Measurements from ENCODE around the gene TKT.
A peak's percentile ranks its signal among the peaks of the same experiment; 100 is the strongest.

TKT gene

DNA sequence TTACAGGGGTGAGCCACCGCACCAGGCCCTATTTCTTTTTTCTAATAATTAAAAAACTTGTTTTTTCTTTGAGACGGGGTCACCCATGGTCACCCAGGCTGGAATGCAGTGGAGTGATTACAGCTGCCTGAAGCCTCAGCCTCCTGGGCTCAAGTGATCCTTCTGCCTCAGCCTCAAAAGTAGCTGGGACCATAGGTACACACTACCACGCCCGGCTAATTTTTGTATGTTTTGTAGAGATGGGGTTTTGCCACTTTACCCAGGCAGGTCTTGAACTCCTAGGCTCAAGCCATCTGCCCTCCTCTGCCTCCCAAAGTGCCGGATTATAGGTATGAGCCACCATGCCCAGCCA is 858 bp upstream of the TKT start:
- no peak overlapping the region for H4K8ac ChIP-seq (ENCODE audit: low read length)
- peak overlapping the region in 1 of 2 experiments; percentile 81 for H2BK12ac ChIP-seq (ENCODE audit: low read length in 2 of 2)
- no peak overlapping the region for H3K18ac ChIP-seq (ENCODE audit: low read depth in 1 of 2, low read length in 2 of 2)
- H3K27ac ChIP-seq (ENCODE audit: low read length, poor library complexity, severe bottlenecking): no peak overlapping the region
- no peak overlapping the region for H2AFZ ChIP-seq (ENCODE audit: low read depth, low read length)
- peak overlapping the region; percentile 89 for H2BK15ac ChIP-seq (ENCODE audit: low read depth, poor library complexity, severe bottlenecking)
- H3K36me3 ChIP-seq (ENCODE audit: control insufficient read depth in 1 of 2, insufficient read depth in 2 of 2, low read depth in 1 of 2, low read length in 2 of 2): peaks cover 5 to 7% of the 10 kb centered on the region in 2 experiments
- H3K23ac ChIP-seq (ENCODE audit: low read length in 2 of 2): no peak overlapping the region
- 98% methylated on average over 4 of the region's 5 CpGs for WGBS
- no peak overlapping the region for H3K9ac ChIP-seq (ENCODE audit: low read length)
- no peak overlapping the region for H3K4me3 ChIP-seq (ENCODE audit: insufficient read depth in 1 of 2, low read depth in 1 of 2, low read length in 2 of 2)
- H3K79me1 ChIP-seq (replicated peaks; ENCODE audit: low read length, poor library complexity, severe bottlenecking): no peaks in the 10 kb centered on the region
- H3K4me2 ChIP-seq (ENCODE audit: low read length, poor library complexity, severe bottlenecking): no peak overlapping the region
- H3K27me3 ChIP-seq (ENCODE audit: control insufficient read depth in 1 of 2, insufficient read depth in 1 of 2, low read length in 2 of 2): no peaks in the 10 kb centered on the region
- no peaks in the 10 kb centered on the region for H3K9me3 ChIP-seq (ENCODE audit: control insufficient read depth, low read length)
- H2BK5ac ChIP-seq (ENCODE audit: low read depth, low read length, poor library complexity, severe bottlenecking): no peak overlapping the region
- H2BK120ac ChIP-seq (ENCODE audit: low read depth, low read length): peak overlapping the region; percentile 78
- peaks cover 17% of the 10 kb centered on the region for H3K4me1 ChIP-seq (ENCODE audit: control insufficient read depth, insufficient read depth, low read depth, low read length)
- no peak overlapping the region for H4K91ac ChIP-seq (ENCODE audit: low read length)
- H3K4ac ChIP-seq (ENCODE audit: low read depth in 1 of 2, low read length in 2 of 2): peak overlapping the region in 1 of 2 experiments; percentile 70
- peak overlapping the region; percentile 79 for H2AK5ac ChIP-seq (ENCODE audit: low read length, severe bottlenecking)
- DNase-seq: no peak
- H3K14ac ChIP-seq (ENCODE audit: low read length in 2 of 2): no peak overlapping the region

DNA sequence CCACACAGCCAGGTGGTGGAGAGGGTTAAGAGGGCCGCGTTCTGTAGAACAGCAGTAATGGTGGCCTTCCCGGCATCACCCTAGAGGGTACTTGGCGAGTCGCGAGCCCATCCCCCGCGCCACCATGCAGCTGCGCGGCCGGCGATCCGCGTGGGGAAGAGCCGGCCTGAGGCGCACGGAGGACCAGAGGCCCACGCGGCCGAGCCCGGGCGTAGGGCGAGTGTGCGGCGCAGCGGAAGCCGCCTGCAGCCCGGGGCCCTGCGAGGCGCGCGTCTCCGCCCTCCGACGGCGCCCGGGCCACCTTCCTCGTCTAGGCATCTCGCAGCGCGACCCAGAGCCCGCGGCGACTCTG is 423 bp downstream of the TKT start:
- no peak overlapping the region for H2AFZ ChIP-seq (ENCODE audit: low read depth, low read length)
- peak overlapping the region; percentile 94 for H4K91ac ChIP-seq (ENCODE audit: low read length)
- no peaks in the 10 kb centered on the region for H3K27me3 ChIP-seq (ENCODE audit: control insufficient read depth in 1 of 2, insufficient read depth in 1 of 2, low read length in 2 of 2)
- H3K9me3 ChIP-seq (ENCODE audit: control insufficient read depth, low read length): no peaks in the 10 kb centered on the region
- peak overlapping the region; percentile 83 for H4K8ac ChIP-seq (ENCODE audit: low read length)
- H3K9ac ChIP-seq (ENCODE audit: low read length): peak overlapping the region; percentile 82
- under 1% methylated on average over 11 of the region's 44 CpGs for WGBS
- peaks cover 11 to 13% of the 10 kb centered on the region in 2 experiments for H3K36me3 ChIP-seq (ENCODE audit: control insufficient read depth in 1 of 2, insufficient read depth in 2 of 2, low read depth in 1 of 2, low read length in 2 of 2)
- H2BK15ac ChIP-seq (ENCODE audit: low read depth, poor library complexity, severe bottlenecking): peak overlapping the region; percentile 15
- peak overlapping the region; percentile 33 for H2BK5ac ChIP-seq (ENCODE audit: low read depth, low read length, poor library complexity, severe bottlenecking)
- peak overlapping the region; percentile 54 for H2BK120ac ChIP-seq (ENCODE audit: low read depth, low read length)
- H3K4me1 ChIP-seq (ENCODE audit: control insufficient read depth, insufficient read depth, low read depth, low read length): peaks cover 24% of the 10 kb centered on the region
- H3K79me1 ChIP-seq (replicated peaks; ENCODE audit: low read length, poor library complexity, severe bottlenecking): no peaks in the 10 kb centered on the region
- peak overlapping the region in 1 of 2 experiments; percentile 98 for H3K23ac ChIP-seq (ENCODE audit: low read length in 2 of 2)
- peak; percentile 26 for DNase-seq
- peak overlapping the region in 1 of 2 experiments; percentile 97 for H3K14ac ChIP-seq (ENCODE audit: low read length in 2 of 2)
- no peak overlapping the region for H2AK5ac ChIP-seq (ENCODE audit: low read length, severe bottlenecking)
- peak overlapping the region; percentile 75 for H3K27ac ChIP-seq (ENCODE audit: low read length, poor library complexity, severe bottlenecking)
- peak overlapping the region; percentile 82 to 94 for H3K4ac ChIP-seq (ENCODE audit: low read depth in 1 of 2, low read length in 2 of 2)
- H2BK12ac ChIP-seq (ENCODE audit: low read length in 2 of 2): peak overlapping the region in 1 of 2 experiments; percentile 68
- H3K4me3 ChIP-seq (ENCODE audit: insufficient read depth in 1 of 2, low read depth in 1 of 2, low read length in 2 of 2): peak overlapping the region; percentile 88 to 96
- H3K18ac ChIP-seq (ENCODE audit: low read depth in 1 of 2, low read length in 2 of 2): peak overlapping the region; percentile 95 to 96
- peak overlapping the region; percentile 92 for H3K4me2 ChIP-seq (ENCODE audit: low read length, poor library complexity, severe bottlenecking)

DNA sequence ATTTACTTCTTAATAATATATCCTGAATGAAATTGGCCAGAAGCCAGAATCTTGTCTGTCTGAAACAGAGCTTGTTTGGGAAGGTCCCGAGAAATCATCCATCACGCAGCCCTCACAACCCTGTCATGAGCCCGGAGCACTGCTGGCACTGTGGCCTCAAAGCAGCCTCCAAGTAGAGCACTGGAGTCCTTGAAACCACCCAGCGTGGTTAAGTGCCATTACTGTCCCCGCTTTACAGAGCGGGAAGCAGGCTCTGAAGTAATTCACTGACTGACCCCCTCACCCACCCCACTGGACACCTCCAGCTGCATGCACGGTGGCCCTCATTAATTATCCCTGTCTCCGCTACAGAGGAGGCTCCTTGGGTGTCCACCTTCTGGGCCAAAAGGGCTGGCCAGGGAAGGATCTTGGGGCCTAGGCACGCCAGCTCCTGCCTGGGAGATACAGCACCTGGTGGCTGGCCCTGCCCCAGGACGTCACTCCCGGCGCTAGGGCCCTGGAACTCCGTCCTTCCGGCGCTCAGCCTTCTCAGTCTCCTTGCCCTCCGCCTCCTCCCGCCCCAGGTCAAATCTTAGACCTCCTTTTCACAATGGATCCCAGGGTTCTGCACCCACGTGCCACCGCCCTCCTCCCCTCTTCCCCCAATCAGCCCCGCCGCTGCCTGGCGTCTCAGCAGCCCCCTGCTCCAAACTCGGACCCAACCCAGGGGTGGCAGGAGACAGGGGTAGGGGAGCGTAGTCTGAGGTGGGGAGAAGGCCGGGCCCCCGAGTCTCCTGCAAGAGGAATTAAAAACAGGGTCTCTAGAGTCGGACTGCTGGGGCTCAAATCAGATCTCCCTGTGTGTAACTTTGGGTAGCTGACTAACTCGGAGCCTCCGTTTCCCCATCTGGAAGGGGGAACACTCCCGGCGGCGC is 1.1 kb downstream of the TKT start:
- H4K91ac ChIP-seq (ENCODE audit: low read length): no peak overlapping the region
- peak overlapping the region; percentile 92 for H3K4me2 ChIP-seq (ENCODE audit: low read length, poor library complexity, severe bottlenecking)
- H3K4me3 ChIP-seq (ENCODE audit: insufficient read depth in 1 of 2, low read depth in 1 of 2, low read length in 2 of 2): peak overlapping the region; percentile 88 to 96
- H3K79me1 ChIP-seq (replicated peaks; ENCODE audit: low read length, poor library complexity, severe bottlenecking): no peaks in the 10 kb centered on the region
- H3K4ac ChIP-seq (ENCODE audit: low read depth in 1 of 2, low read length in 2 of 2): peak overlapping the region; percentile 82 to 94
- H3K36me3 ChIP-seq (ENCODE audit: control insufficient read depth in 1 of 2, insufficient read depth in 2 of 2, low read depth in 1 of 2, low read length in 2 of 2): peaks cover 12 to 18% of the 10 kb centered on the region in 2 experiments
- H3K27ac ChIP-seq (ENCODE audit: low read length, poor library complexity, severe bottlenecking): peak overlapping the region; percentile 75
- no peak overlapping the region for H2BK5ac ChIP-seq (ENCODE audit: low read depth, low read length, poor library complexity, severe bottlenecking)
- peak overlapping the region; percentile 98 to 99 for H3K23ac ChIP-seq (ENCODE audit: low read length in 2 of 2)
- peak overlapping the region; percentile 95 to 96 for H3K18ac ChIP-seq (ENCODE audit: low read depth in 1 of 2, low read length in 2 of 2)
- peak overlapping the region; percentile 54 for H2BK120ac ChIP-seq (ENCODE audit: low read depth, low read length)
- peak overlapping the region; percentile 12 for H2BK15ac ChIP-seq (ENCODE audit: low read depth, poor library complexity, severe bottlenecking)
- H2BK12ac ChIP-seq (ENCODE audit: low read length in 2 of 2): peak overlapping the region in 1 of 2 experiments; percentile 68
- no peak overlapping the region for H2AFZ ChIP-seq (ENCODE audit: low read depth, low read length)
- 0% methylated on average over 22 of the region's 32 CpGs for WGBS
- peak overlapping the region; percentile 83 for H4K8ac ChIP-seq (ENCODE audit: low read length)
- DNase-seq: peak; percentile 65
- peak overlapping the region in 1 of 2 experiments; percentile 97 for H3K14ac ChIP-seq (ENCODE audit: low read length in 2 of 2)
- no peaks in the 10 kb centered on the region for H3K9me3 ChIP-seq (ENCODE audit: control insufficient read depth, low read length)
- no peak overlapping the region for H2AK5ac ChIP-seq (ENCODE audit: low read length, severe bottlenecking)
- peak overlapping the region; percentile 82 for H3K9ac ChIP-seq (ENCODE audit: low read length)
- no peaks in the 10 kb centered on the region for H3K27me3 ChIP-seq (ENCODE audit: control insufficient read depth in 1 of 2, insufficient read depth in 1 of 2, low read length in 2 of 2)
- H3K4me1 ChIP-seq (ENCODE audit: control insufficient read depth, insufficient read depth, low read depth, low read length): peaks cover 28% of the 10 kb centered on the region
